WTC11 (cell line): ENCODE data around the gene CNDP2. TPM values are rescaled to one million over a fixed set of nuclear protein-coding genes. Genes with fewer than 3 reads are reported as not detected.

Source experiments
- ATAC-seq: fragments of 200-7000 bp; cut with Tn5 transposase; 2 replicates; pipeline ENCODE4 v1.10.0; 2021; ENCODE audit warnings: mild to moderate bottlenecking, moderate library complexity
- CTCF ChIA-PET: fragments of 300-600 bp; sonication (Branson Sonifier 250); formaldehyde crosslinking; loops from one replicate; lab custom pipeline; 2021; ENCODE audit warnings: antibody characterized with exemption; lab: Charles Lee
- POLR2A ChIA-PET: fragments of 350-600 bp; sonication (Branson Sonifier 250); formaldehyde crosslinking; loops from one replicate; lab custom pipeline; 2021; ENCODE audit warnings: antibody characterized with exemption; lab: Charles Lee
- DNase-seq: peaks from one replicate; pipeline ENCODE4 v3.0.0; 2021; ENCODE audit warnings: low spot score
- H3K27ac Mint-ChIP-seq: 2 replicates; pipeline ENCODE4 v1.8.0; 2021; ENCODE audit warnings: mixed read lengths
- H3K27me3 Mint-ChIP-seq: 2 replicates; pipeline ENCODE4 v1.8.0; 2021; ENCODE audit warnings: low read depth, mild to moderate bottlenecking, moderate library complexity, mixed read lengths
- H3K36me3 Mint-ChIP-seq: 2 replicates; pipeline ENCODE4 v1.8.0; 2021; ENCODE audit warnings: mixed read lengths
- H3K4me1 Mint-ChIP-seq: 2 replicates; pipeline ENCODE4 v1.8.0; 2022; ENCODE audit warnings: mixed read lengths
- H3K4me3 Mint-ChIP-seq: 2 replicates; pipeline ENCODE4 v1.8.0; 2021; ENCODE audit warnings: mild to moderate bottlenecking, moderate library complexity, mixed read lengths
- H3K9me3 Mint-ChIP-seq: 2 replicates; pipeline ENCODE4 v1.8.0; 2021; ENCODE audit warnings: mixed read lengths
- ATF1 ChIP-seq: sonication (generic); formaldehyde crosslinking; IDR thresholded peaks from 2 replicates; pipeline ENCODE4 v1.8.1; 2023; ENCODE audit warnings: mild to moderate bottlenecking, moderate library complexity, missing genetic modification reagents
- ETV6 ChIP-seq: sonication (generic); formaldehyde crosslinking; IDR thresholded peaks from 2 replicates; pipeline ENCODE4 v1.8.1; 2022; ENCODE audit warnings: mild to moderate bottlenecking, missing genetic modification reagents
- FOXJ3 ChIP-seq: sonication (generic); formaldehyde crosslinking; IDR thresholded peaks from 2 replicates; pipeline ENCODE4 v1.9.0; 2021; ENCODE audit warnings: missing genetic modification reagents, mild to moderate bottlenecking, borderline replicate concordance
- FOXP1 ChIP-seq: sonication (generic); formaldehyde crosslinking; IDR thresholded peaks from 2 replicates; pipeline ENCODE4 v1.8.0; 2022; ENCODE audit warnings: missing genetic modification reagents, mild to moderate bottlenecking, moderate library complexity, borderline replicate concordance
- GABPB1 ChIP-seq: sonication (generic); formaldehyde crosslinking; IDR thresholded peaks from 2 replicates; pipeline ENCODE4 v1.8.1; 2023; ENCODE audit warnings: mild to moderate bottlenecking, missing genetic modification reagents
- GTF2I ChIP-seq: fragments of 250-450 bp; sonication (Bioruptor Pico); conservative IDR thresholded peaks from 2 replicates; pipeline ENCODE4 v1.4.0; 2021; ENCODE audit warnings: mild to moderate bottlenecking
- IRF2 ChIP-seq: sonication (generic); formaldehyde crosslinking; IDR thresholded peaks from 2 replicates; pipeline ENCODE4 v1.8.0; 2022; ENCODE audit warnings: low read depth, missing genetic modification reagents, borderline replicate concordance
- NFATC4 ChIP-seq: fragments of 250-450 bp; sonication (Bioruptor Pico); IDR thresholded peaks from 2 replicates; pipeline ENCODE4 v1.9.0; 2021; ENCODE audit warnings: mild to moderate bottlenecking
- NFYB ChIP-seq: sonication (generic); formaldehyde crosslinking; conservative IDR thresholded peaks from 2 replicates; pipeline ENCODE4 v1.8.0; 2022; ENCODE audit warnings: low read depth, missing genetic modification reagents
- OVOL2 ChIP-seq: fragments of 250-450 bp; sonication (Bioruptor Pico); IDR thresholded peaks from 2 replicates; pipeline ENCODE4 v1.9.0; 2021; ENCODE audit warnings: mild to moderate bottlenecking, borderline replicate concordance
- RELA ChIP-seq: sonication (generic); formaldehyde crosslinking; IDR thresholded peaks from 2 replicates; pipeline ENCODE4 v1.8.1; 2022; ENCODE audit warnings: missing genetic modification reagents, mild to moderate bottlenecking, borderline replicate concordance
- SMAD3 ChIP-seq: sonication (generic); formaldehyde crosslinking; IDR thresholded peaks from 2 replicates; pipeline ENCODE4 v1.8.0; 2022; ENCODE audit warnings: missing genetic modification reagents, mild to moderate bottlenecking, borderline replicate concordance
- TCF7 ChIP-seq: sonication (generic); formaldehyde crosslinking; IDR thresholded peaks from 2 replicates; pipeline ENCODE4 v1.8.0; 2022; ENCODE audit warnings: mild to moderate bottlenecking, low read depth, missing genetic modification reagents, moderate library complexity
- ZNF671 ChIP-seq: fragments of 250-450 bp; sonication (Bioruptor Pico); IDR thresholded peaks from 2 replicates; pipeline ENCODE4 v1.8.0; 2021; ENCODE audit warnings: mild to moderate bottlenecking
- total RNA-seq: library from RNA; stranded (reverse); gene quantifications from 3 replicates; pipeline ENCODE4 v1.2.3, GENCODE V29; 2021
- TF ChIP-seq, protein P1 (sequence below): sonication (generic); formaldehyde crosslinking; conservative IDR thresholded peaks from 2 replicates; pipeline ENCODE4 v1.8.1; 2022; ENCODE audit warnings: mild to moderate bottlenecking, missing genetic modification reagents
- TF ChIP-seq, protein P2 (sequence below): fragments of 250-450 bp; sonication (Bioruptor Pico); IDR thresholded peaks from 2 replicates; pipeline ENCODE4 v1.9.0; 2021; ENCODE audit warnings: mild to moderate bottlenecking, borderline replicate concordance
- TF ChIP-seq, protein P3 (sequence below): fragments of 250-450 bp; sonication (Bioruptor Pico); IDR thresholded peaks from 2 replicates; pipeline ENCODE4 v1.9.0; 2021; ENCODE audit warnings: moderate library complexity, mild to moderate bottlenecking, inconsistent platforms, borderline replicate concordance
- TF ChIP-seq, protein P4 (sequence below): sonication (generic); formaldehyde crosslinking; IDR thresholded peaks from 2 replicates; pipeline ENCODE4 v1.8.1; 2023; ENCODE audit warnings: mild to moderate bottlenecking, missing genetic modification reagents
- TF ChIP-seq, protein P5 (sequence below): sonication (generic); formaldehyde crosslinking; IDR thresholded peaks from 2 replicates; pipeline ENCODE4 v1.8.0; 2022; ENCODE audit warnings: mild to moderate bottlenecking, missing genetic modification reagents

Gene CNDP2
- total RNA-seq, 1 experiment from 2014 or later = 248 TPM

DNA sequence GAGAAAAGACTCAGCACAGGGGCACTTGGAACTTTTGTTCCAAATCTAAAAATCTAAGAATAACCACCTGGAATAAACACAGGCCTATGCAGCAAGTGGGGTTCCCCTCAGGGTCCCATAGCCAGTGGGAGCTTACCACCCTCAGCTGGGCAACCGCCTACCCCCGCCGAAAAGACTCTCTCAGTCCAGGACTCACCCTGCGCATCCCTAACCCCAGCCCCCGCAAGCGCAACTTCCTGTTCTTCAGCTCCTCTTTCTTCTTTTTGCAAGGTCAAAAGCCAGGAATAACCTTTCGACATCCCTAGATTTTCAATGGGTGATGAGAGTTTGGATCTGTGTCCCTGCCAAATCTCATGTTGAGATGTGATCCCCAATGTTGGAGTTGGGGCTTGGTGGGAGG lies 51.7 kb downstream of the CNDP2 start:
- CTCF ChIA-PET = no interaction called here

DNA sequence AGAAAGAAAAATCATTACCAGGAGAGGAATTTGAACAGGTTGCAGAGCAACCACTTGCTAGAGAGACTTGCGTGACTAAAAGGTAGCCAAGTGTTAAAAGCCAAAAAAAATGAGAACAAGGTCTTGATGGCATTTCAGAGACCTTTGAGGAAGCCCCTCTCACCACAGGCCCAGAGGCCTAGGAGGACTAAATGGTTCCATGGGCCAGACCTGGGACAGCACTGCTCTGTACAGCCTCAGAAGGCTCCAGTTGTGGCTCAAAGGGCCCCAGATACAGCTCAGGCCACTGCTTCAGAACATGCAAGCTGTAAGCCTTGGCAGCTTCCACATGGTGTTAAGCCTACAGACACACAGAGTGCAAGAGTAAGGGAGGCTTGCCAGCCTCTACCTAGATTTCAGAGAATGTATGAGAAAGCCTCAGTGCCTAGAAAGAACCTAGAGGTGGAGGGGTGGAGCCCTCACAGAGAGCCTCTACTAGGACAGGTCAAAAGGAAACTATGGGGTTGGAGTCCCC lies 53.5 kb downstream of the CNDP2 start:
- POLR2A ChIA-PET = no interaction called here
- Mint-ChIP-seq H3K27ac (no peak overlapping the region), H3K9me3 (peaks cover 43% of the 10 kb centered on the region), H3K4me1 (no peaks in the 10 kb centered on the region; the same call in 1 of the 2 replicates), H3K36me3 (peaks cover 39% of the 10 kb centered on the region), H3K27me3 (peaks cover 11% of the 10 kb centered on the region), H3K4me3 (no peak overlapping the region)
- CTCF ChIA-PET = no interaction called here
- DNase-seq (no peak), ATAC-seq (no peak)
- TF ChIP-seq OVOL2 (CRISPR knock-in tag) (no peak), FOXJ3 (CRISPR knock-in tag) (no peak), RELA (CRISPR knock-in tag) (no peak), NFYB (CRISPR knock-in tag) (no peak), ETV6 (CRISPR knock-in tag) (no peak), ATF1 (CRISPR knock-in tag) (no peak), SMAD3 (CRISPR knock-in tag) (no peak), IRF2 (no peak), NFATC4 (CRISPR knock-in tag) (no peak), GABPB1 (CRISPR knock-in tag) (no peak)
- TF ChIP-seq, protein P1, sequence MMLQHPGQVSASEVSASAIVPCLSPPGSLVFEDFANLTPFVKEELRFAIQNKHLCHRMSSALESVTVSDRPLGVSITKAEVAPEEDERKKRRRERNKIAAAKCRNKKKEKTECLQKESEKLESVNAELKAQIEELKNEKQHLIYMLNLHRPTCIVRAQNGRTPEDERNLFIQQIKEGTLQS (CRISPR knock-in tag) = no peak
- TF ChIP-seq, protein P2, sequence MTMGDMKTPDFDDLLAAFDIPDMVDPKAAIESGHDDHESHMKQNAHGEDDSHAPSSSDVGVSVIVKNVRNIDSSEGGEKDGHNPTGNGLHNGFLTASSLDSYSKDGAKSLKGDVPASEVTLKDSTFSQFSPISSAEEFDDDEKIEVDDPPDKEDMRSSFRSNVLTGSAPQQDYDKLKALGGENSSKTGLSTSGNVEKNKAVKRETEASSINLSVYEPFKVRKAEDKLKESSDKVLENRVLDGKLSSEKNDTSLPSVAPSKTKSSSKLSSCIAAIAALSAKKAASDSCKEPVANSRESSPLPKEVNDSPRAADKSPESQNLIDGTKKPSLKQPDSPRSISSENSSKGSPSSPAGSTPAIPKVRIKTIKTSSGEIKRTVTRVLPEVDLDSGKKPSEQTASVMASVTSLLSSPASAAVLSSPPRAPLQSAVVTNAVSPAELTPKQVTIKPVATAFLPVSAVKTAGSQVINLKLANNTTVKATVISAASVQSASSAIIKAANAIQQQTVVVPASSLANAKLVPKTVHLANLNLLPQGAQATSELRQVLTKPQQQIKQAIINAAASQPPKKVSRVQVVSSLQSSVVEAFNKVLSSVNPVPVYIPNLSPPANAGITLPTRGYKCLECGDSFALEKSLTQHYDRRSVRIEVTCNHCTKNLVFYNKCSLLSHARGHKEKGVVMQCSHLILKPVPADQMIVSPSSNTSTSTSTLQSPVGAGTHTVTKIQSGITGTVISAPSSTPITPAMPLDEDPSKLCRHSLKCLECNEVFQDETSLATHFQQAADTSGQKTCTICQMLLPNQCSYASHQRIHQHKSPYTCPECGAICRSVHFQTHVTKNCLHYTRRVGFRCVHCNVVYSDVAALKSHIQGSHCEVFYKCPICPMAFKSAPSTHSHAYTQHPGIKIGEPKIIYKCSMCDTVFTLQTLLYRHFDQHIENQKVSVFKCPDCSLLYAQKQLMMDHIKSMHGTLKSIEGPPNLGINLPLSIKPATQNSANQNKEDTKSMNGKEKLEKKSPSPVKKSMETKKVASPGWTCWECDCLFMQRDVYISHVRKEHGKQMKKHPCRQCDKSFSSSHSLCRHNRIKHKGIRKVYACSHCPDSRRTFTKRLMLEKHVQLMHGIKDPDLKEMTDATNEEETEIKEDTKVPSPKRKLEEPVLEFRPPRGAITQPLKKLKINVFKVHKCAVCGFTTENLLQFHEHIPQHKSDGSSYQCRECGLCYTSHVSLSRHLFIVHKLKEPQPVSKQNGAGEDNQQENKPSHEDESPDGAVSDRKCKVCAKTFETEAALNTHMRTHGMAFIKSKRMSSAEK (CRISPR knock-in tag) = no peak
- TF ChIP-seq, protein P3, sequence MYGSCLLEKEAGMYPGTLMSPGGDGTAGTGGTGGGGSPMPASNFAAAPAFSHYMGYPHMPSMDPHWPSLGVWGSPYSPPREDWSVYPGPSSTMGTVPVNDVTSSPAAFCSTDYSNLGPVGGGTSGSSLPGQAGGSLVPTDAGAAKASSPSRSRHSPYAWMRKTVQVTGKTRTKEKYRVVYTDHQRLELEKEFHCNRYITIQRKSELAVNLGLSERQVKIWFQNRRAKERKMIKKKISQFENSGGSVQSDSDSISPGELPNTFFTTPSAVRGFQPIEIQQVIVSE = no peak
- TF ChIP-seq, protein P4, sequence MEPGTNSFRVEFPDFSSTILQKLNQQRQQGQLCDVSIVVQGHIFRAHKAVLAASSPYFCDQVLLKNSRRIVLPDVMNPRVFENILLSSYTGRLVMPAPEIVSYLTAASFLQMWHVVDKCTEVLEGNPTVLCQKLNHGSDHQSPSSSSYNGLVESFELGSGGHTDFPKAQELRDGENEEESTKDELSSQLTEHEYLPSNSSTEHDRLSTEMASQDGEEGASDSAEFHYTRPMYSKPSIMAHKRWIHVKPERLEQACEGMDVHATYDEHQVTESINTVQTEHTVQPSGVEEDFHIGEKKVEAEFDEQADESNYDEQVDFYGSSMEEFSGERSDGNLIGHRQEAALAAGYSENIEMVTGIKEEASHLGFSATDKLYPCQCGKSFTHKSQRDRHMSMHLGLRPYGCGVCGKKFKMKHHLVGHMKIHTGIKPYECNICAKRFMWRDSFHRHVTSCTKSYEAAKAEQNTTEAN (CRISPR knock-in tag) = no peak

More for the DNA sequence above, 51.7 kb downstream of the CNDP2 start:
- H3K9me3 Mint-ChIP-seq = peaks cover 43% of the 10 kb centered on the region
- no peaks in the 10 kb centered on the region; the same call in 1 of the 2 replicates for H3K4me1 Mint-ChIP-seq
- no peak overlapping the region for H3K27ac Mint-ChIP-seq
- peaks cover 39% of the 10 kb centered on the region for H3K36me3 Mint-ChIP-seq
- no peak overlapping the region for H3K4me3 Mint-ChIP-seq
- TF ChIP-seq NFATC4 (CRISPR knock-in tag) (no peak), ZNF671 (CRISPR knock-in tag) (no peak), FOXJ3 (CRISPR knock-in tag) (no peak), TCF7 (CRISPR knock-in tag) (no peak), GTF2I (CRISPR knock-in tag) (no peak), FOXP1 (CRISPR knock-in tag) (no peak)
- TF ChIP-seq, protein P5, sequence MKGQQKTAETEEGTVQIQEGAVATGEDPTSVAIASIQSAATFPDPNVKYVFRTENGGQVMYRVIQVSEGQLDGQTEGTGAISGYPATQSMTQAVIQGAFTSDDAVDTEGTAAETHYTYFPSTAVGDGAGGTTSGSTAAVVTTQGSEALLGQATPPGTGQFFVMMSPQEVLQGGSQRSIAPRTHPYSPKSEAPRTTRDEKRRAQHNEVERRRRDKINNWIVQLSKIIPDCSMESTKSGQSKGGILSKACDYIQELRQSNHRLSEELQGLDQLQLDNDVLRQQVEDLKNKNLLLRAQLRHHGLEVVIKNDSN = no peak
- TF ChIP-seq, protein P4 (CRISPR knock-in tag) = no peak
- TF ChIP-seq, all 79 proteins: peak for 0
- no peak for DNase-seq
- ATAC-seq = no peak
- POLR2A ChIA-PET = no interaction called here
- H3K27me3 Mint-ChIP-seq = peaks cover 11% of the 10 kb centered on the region
